CD14-positive monocyte (primary cell): ENCODE results near the gene APOF. TPM values are rescaled to one million over a fixed set of nuclear protein-coding genes. Genes with fewer than 3 reads are reported as not detected.

ENCODE experiments used
- DNase-seq, 3 donors: peaks; one replicate each; pipeline ENCODE4 v3.0.0-alpha.2; 2011 to 2022
- H2AFZ ChIP-seq: 2 replicates; pipeline ENCODE4 v1.6.0; 2012; ENCODE audit warnings: mild to moderate bottlenecking, low read depth, low read length, inconsistent platforms; ENCODE audit not compliant: insufficient read depth, poor library complexity, severe bottlenecking
- H3K27ac ChIP-seq, 2 donors: 1 replicate in 1 of 2; 2 replicates in 1 of 2; pipeline ENCODE4 v1.5.1; 2012 to 2013; ENCODE audit warnings: low read length in 2 of 2, control low read depth in 1 of 2, inconsistent platforms in 1 of 2, low read depth in 1 of 2, mild to moderate bottlenecking in 1 of 2
- H3K27me3 ChIP-seq, 2 donors: one replicate each; pipeline versions ENCODE4 v1.6.0 to v1.6.1; 2011 to 2013; ENCODE audit warnings: low read length in 2 of 2; ENCODE audit not compliant: control insufficient read depth in 2 of 2, insufficient read depth in 2 of 2
- H3K36me3 ChIP-seq, 2 donors: replicated peaks in 1 of 2; 1 replicate in 1 of 2; 2 replicates in 1 of 2; pipeline versions ENCODE4 v1.5.1 to v1.6.1; 2012 to 2013; ENCODE audit warnings: low read length in 2 of 2, control low read depth in 1 of 2, inconsistent platforms in 1 of 2, mild to moderate bottlenecking in 1 of 2; ENCODE audit not compliant: insufficient read depth in 2 of 2, control insufficient read depth in 1 of 2
- H3K4me1 ChIP-seq, 2 donors: 1 replicate in 1 of 2; 2 replicates in 1 of 2; pipeline versions ENCODE4 v1.5.1 to v1.6.1; 2012 to 2013; ENCODE audit warnings: low read length in 2 of 2, control low read depth in 1 of 2, inconsistent platforms in 1 of 2, mild to moderate bottlenecking in 1 of 2, moderate library complexity in 1 of 2; ENCODE audit not compliant: insufficient read depth in 2 of 2, control insufficient read depth in 1 of 2
- H3K4me2 ChIP-seq: replicated peaks from 2 replicates; pipeline ENCODE3; 2012; ENCODE audit warnings: low read length, moderate library complexity, mild to moderate bottlenecking; ENCODE audit not compliant: poor library complexity, severe bottlenecking; ENCODE audit errors: extremely low read depth
- H3K4me3 ChIP-seq, 3 experiments: fragments of 200-600 bp in 1 of 3; sonication (generic) in 1 of 3; replicated peaks in 1 of 3; 1 replicate in 2 of 3; 2 replicates in 1 of 3; pipeline ENCODE4 v1.5.1; 2011 to 2013; ENCODE audit warnings: low read length in 3 of 3, mild to moderate bottlenecking in 3 of 3, control low read depth in 2 of 3, low read depth in 2 of 3, inconsistent platforms in 1 of 3, moderate library complexity in 1 of 3
- H3K79me2 ChIP-seq: 2 replicates; pipeline ENCODE4 v1.6.0; 2012; ENCODE audit warnings: mild to moderate bottlenecking, control low read depth, inconsistent platforms, low read length, moderate library complexity; ENCODE audit not compliant: insufficient read depth
- H3K9ac ChIP-seq: 2 replicates; pipeline ENCODE4 v1.6.0; 2017; ENCODE audit warnings: low read length, mild to moderate bottlenecking; ENCODE audit not compliant: insufficient read depth, poor library complexity, severe bottlenecking
- H3K9me3 ChIP-seq, 2 donors: replicated peaks in 1 of 2; 1 replicate in 1 of 2; 2 replicates in 1 of 2; pipeline versions ENCODE4 v1.5.1 to v1.6.1; 2012 to 2013; ENCODE audit warnings: low read length in 2 of 2, control low read depth in 1 of 2; ENCODE audit not compliant: control insufficient read depth in 1 of 2, insufficient read depth in 1 of 2
- H4K20me1 ChIP-seq: 2 replicates; pipeline ENCODE4 v1.6.0; 2012; ENCODE audit warnings: mild to moderate bottlenecking, low read length, control low read depth, moderate library complexity; ENCODE audit not compliant: insufficient read depth
- H3K27ac Mint-ChIP-seq, 7 donors: one replicate each; pipeline ENCODE4 v1.8.0; 2020; ENCODE audit warnings: mild to moderate bottlenecking in 7 of 7, mixed read lengths in 7 of 7, moderate library complexity in 6 of 7, inconsistent platforms in 2 of 7
- H3K27me3 Mint-ChIP-seq, 3 donors: one replicate each; pipeline ENCODE4 v1.8.0; 2021 to 2022; ENCODE audit warnings: low read depth in 3 of 3, mild to moderate bottlenecking in 3 of 3, mixed read lengths in 3 of 3, moderate library complexity in 3 of 3, inconsistent platforms in 1 of 3
- H3K36me3 Mint-ChIP-seq, 2 donors: one replicate each; pipeline ENCODE4 v1.8.0; 2020; ENCODE audit warnings: mixed read lengths in 2 of 2, inconsistent platforms in 1 of 2, mild to moderate bottlenecking in 1 of 2
- H3K4me1 Mint-ChIP-seq: one replicate; pipeline ENCODE4 v1.8.0; 2020; ENCODE audit warnings: mild to moderate bottlenecking, mixed read lengths
- H3K4me3 Mint-ChIP-seq, 2 donors: one replicate each; pipeline ENCODE4 v1.8.0; 2020; ENCODE audit warnings: mild to moderate bottlenecking in 2 of 2, mixed read lengths in 2 of 2, moderate library complexity in 1 of 2
- H3K9me3 Mint-ChIP-seq, 7 donors: one replicate each; pipeline ENCODE4 v1.8.0; 2020 to 2022; ENCODE audit warnings: mixed read lengths in 7 of 7, mild to moderate bottlenecking in 6 of 7, moderate library complexity in 6 of 7, inconsistent platforms in 2 of 7
- WGBS: methylation state at CpG from one replicate; pipeline ENCODE4 v1.1.5; 2013; ENCODE audit warnings: missing lambda C conversion rate; ENCODE audit not compliant: insufficient coverage; 5-methylcytosine and 5-hydroxymethylcytosine counted together
- intact Hi-C, 2 donors: fragments of 100-400 bp; cut with micrococcal nuclease; formaldehyde crosslinking; loops; one replicate each; pipeline versions ENCODE4 v1.15.0 to v1.15.1; 2023
- polyA plus RNA-seq, 3 donors: library from polyadenylated mRNA; depleted of rRNA in 1 of 3; unstranded in 2 of 3; stranded (reverse) in 1 of 3; fragments of 300-500 nt in 2 of 3; fragments of >200 nt in 1 of 3; fragmentation: Illumina TruSeq in 2 of 3; gene quantifications; 1 replicate in 2 of 3; 2 replicates in 1 of 3; pipeline ENCODE4 v1.2.3, GENCODE V29; 2012 to 2021
- small RNA-seq: library from RNA; depleted of rRNA; stranded (forward); fragments of <200 nt; gene quantifications from one replicate; pipeline ENCODE3, GENCODE V24; 2012; ENCODE audit warnings: low read depth; ENCODE audit not compliant: insufficient read length
- TF ChIP-seq, protein P1 (sequence below): fragments of 200-600 bp; IDR thresholded peaks from one replicate; pipeline ENCODE4 v1.8.0; 2022; ENCODE audit warnings: antibody characterized with exemption, mild to moderate bottlenecking

APOF gene
- polyA plus RNA-seq, 3 donors: not detected

GRCh38 chr12:56311003-56311402, 51.7 kb downstream of the APOF start:
- H3K79me2 ChIP-seq: peaks cover 13% of the 10 kb centered on the region

More at GRCh38 chr12:56311003-56311402, 51.7 kb downstream of the APOF start:
- Mint-ChIP-seq H3K9me3 (peaks cover 0 to 1% (median 0%) of the 10 kb centered on the region in 7 donors), H3K27ac (no peak overlapping the region), H3K27me3 (no peaks in the 10 kb centered on the region), H3K4me1 (peaks cover 12% of the 10 kb centered on the region), H3K36me3 (peaks cover 30 to 63% of the 10 kb centered on the region in 2 donors), H3K4me3 (no peak overlapping the region)
- Histone ChIP-seq H3K27me3 (no peaks in the 10 kb centered on the region), H3K36me3 (peaks cover 41 to 59% of the 10 kb centered on the region in 2 donors), H2AFZ (no peak overlapping the region), H3K4me3 (no peak overlapping the region), H3K27ac (no peak overlapping the region), H3K4me2 (no peak overlapping the region), H3K9ac (no peak overlapping the region), H3K9me3 (no peaks in the 10 kb centered on the region), H4K20me1 (no peaks in the 10 kb centered on the region), H3K4me1 (peaks cover 9 to 10% of the 10 kb centered on the region in 2 donors)
- TF ChIP-seq, protein P1, sequence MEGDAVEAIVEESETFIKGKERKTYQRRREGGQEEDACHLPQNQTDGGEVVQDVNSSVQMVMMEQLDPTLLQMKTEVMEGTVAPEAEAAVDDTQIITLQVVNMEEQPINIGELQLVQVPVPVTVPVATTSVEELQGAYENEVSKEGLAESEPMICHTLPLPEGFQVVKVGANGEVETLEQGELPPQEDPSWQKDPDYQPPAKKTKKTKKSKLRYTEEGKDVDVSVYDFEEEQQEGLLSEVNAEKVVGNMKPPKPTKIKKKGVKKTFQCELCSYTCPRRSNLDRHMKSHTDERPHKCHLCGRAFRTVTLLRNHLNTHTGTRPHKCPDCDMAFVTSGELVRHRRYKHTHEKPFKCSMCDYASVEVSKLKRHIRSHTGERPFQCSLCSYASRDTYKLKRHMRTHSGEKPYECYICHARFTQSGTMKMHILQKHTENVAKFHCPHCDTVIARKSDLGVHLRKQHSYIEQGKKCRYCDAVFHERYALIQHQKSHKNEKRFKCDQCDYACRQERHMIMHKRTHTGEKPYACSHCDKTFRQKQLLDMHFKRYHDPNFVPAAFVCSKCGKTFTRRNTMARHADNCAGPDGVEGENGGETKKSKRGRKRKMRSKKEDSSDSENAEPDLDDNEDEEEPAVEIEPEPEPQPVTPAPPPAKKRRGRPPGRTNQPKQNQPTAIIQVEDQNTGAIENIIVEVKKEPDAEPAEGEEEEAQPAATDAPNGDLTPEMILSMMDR: no peak
- DNase-seq: no peak
- intact Hi-C loops: no loop called here
- 100% methylated on average over 12 of the region's 12 CpGs for WGBS

Small RNA genes within 50 kb of the gene (small RNA-seq; reads per million reads assigned to genes)
- not detected for gene RNU7-40P

Other genes starting within 250 kb of the APOF start
- 1,000 to 10,000 TPM; 2,986 to 5,048 (median 3,308) TPM for gene RPL41, start 246.2 kb downstream of the APOF start, polyA plus RNA-seq
- gene ZC3H10, start 244.6 kb downstream of the APOF start, polyA plus RNA-seq: 1 to 10 TPM; 1.7 to 3.1 (median 1.8) TPM
- 10 to 100 TPM; 74.2 to 81.1 (median 74.6) TPM for gene ESYT1, start 234.6 kb downstream of the APOF start, polyA plus RNA-seq
- 1 to 10 TPM; 2.7 to 4.3 (median 4.1) TPM for gene MYL6B, start 210.3 kb downstream of the APOF start, polyA plus RNA-seq
- gene MYL6, start 204.5 kb downstream of the APOF start, polyA plus RNA-seq: 1,000 to 10,000 TPM; 1,962 to 3,939 (median 3,189) TPM
- gene SMARCC2, start 173.4 kb downstream of the APOF start, polyA plus RNA-seq: 10 to 100 TPM; 22.2 to 63.7 (median 43.5) TPM
- 10 to 100 TPM; 35.8 to 82.0 (median 45.7) TPM for gene RNF41, start 140.9 kb downstream of the APOF start, polyA plus RNA-seq
- 10 to 100 TPM in 1 of 3 donors, 1 to 10 TPM in 2; 2.7 to 10.1 (median 3.2) TPM for gene NABP2, start 138.5 kb downstream of the APOF start, polyA plus RNA-seq
- gene SLC39A5, start 132.8 kb downstream of the APOF start, polyA plus RNA-seq: under 1 TPM in 2 of 3 donors, not detected in 1; 0.21 to 0.25 TPM
- 10 to 100 TPM in 1 of 3 donors, 1 to 10 TPM in 2; 1.5 to 12.4 (median 2.4) TPM for gene ANKRD52, start 104.5 kb downstream of the APOF start, polyA plus RNA-seq
- gene COQ10A, start 95.9 kb downstream of the APOF start, polyA plus RNA-seq: 10 to 100 TPM in 1 of 3 donors, 1 to 10 TPM in 2; 1.7 to 13.5 (median 2.0) TPM
- gene CS, start 62.5 kb downstream of the APOF start, polyA plus RNA-seq: 100 to 1,000 TPM in 1 of 3 donors, 10 to 100 TPM in 2; 55.7 to 156 (median 86.1) TPM
- gene CNPY2, start 46.9 kb downstream of the APOF start, polyA plus RNA-seq: 100 to 1,000 TPM in 2 of 3 donors, 10 to 100 TPM in 1; 50.4 to 122 (median 121) TPM
- gene PAN2, start 28.9 kb downstream of the APOF start, polyA plus RNA-seq: 100 to 1,000 TPM in 1 of 3 donors, 10 to 100 TPM in 1, 1 to 10 TPM in 1; 8.8 to 120 (median 16.0) TPM
- 1 to 10 TPM; 1.0 to 4.8 (median 1.6) TPM for gene IL23A, start 24.0 kb downstream of the APOF start, polyA plus RNA-seq
- gene STAT2, start 2.8 kb downstream of the APOF start, polyA plus RNA-seq: 100 to 1,000 TPM; 109 to 251 (median 142) TPM
- gene TIMELESS, start 86.6 kb upstream of the APOF start, polyA plus RNA-seq: 1 to 10 TPM; 1.5 to 2.3 (median 1.5) TPM
- gene MIP, start 91.8 kb upstream of the APOF start, polyA plus RNA-seq: not detected
- gene SPRYD4, start 105.7 kb upstream of the APOF start, polyA plus RNA-seq: 1 to 10 TPM; 1.3 to 2.1 (median 1.4) TPM
- gene GLS2, start 125.3 kb upstream of the APOF start, polyA plus RNA-seq: under 1 TPM in 1 of 3 donors, not detected in 2; 0.04 TPM
- gene RBMS2, start 159.0 kb upstream of the APOF start, polyA plus RNA-seq: 1 to 10 TPM; 5.1 to 8.2 (median 6.5) TPM